Ovary (tissue), 3 donors: ENCODE measurements around the gene NR0B1.

Experiments used
- CTCF ChIP-seq, 3 donors: fragments of 450-650 bp in 2 of 3; fragments of 200-600 bp in 1 of 3; IDR thresholded peaks; one replicate each; pipeline versions ENCODE4 v1.5.1 to v1.8.0; 2016 to 2022; ENCODE audit warnings: antibody characterized with exemption in 3 of 3, mild to moderate bottlenecking in 1 of 3
- EP300 ChIP-seq: sonication (generic); formaldehyde crosslinking; IDR thresholded peaks from one replicate; pipeline ENCODE4 v1.6.1; 2017; ENCODE audit warnings: antibody characterized with exemption
- POLR2A ChIP-seq: fragments of 450-650 bp; IDR thresholded peaks from one replicate; pipeline ENCODE4 v1.6.1; 2017; ENCODE audit warnings: antibody characterized with exemption, mild to moderate bottlenecking, moderate library complexity
- donor health status: DM: no; HTN: no; CAD: no.

- TF ChIP-seq CTCF (IDR thresholded peaks at IDR 0.05) (no peak), POLR2A (no peak), EP300 (no peak)
Observed at GRCh38 chrX:30304866-30305265, 4.3 kb downstream of the NR0B1 start.
